Measurements from ENCODE around the gene KLF6. TPM values are rescaled to one million over a fixed set of nuclear protein-coding genes. Genes with fewer than 3 reads are reported as not detected.

The KLF6 gene
- polyA plus RNA-seq, 1 experiment = 79.0 TPM

- no peak for DNase-seq (ENCODE audit: low read depth)
- POLR2A ChIA-PET = no interaction called here
- Histone ChIP-seq H3K4me3 (ENCODE audit: low read depth, low read length) (no peak overlapping the region), H3K36me3 (ENCODE audit: control insufficient read depth, insufficient read depth, low read length) (no peaks in the 10 kb centered on the region), H3K27me3 (ENCODE audit: control insufficient read depth, insufficient read depth, low read length) (no peaks in the 10 kb centered on the region)
- TF ChIP-seq, protein P1, sequence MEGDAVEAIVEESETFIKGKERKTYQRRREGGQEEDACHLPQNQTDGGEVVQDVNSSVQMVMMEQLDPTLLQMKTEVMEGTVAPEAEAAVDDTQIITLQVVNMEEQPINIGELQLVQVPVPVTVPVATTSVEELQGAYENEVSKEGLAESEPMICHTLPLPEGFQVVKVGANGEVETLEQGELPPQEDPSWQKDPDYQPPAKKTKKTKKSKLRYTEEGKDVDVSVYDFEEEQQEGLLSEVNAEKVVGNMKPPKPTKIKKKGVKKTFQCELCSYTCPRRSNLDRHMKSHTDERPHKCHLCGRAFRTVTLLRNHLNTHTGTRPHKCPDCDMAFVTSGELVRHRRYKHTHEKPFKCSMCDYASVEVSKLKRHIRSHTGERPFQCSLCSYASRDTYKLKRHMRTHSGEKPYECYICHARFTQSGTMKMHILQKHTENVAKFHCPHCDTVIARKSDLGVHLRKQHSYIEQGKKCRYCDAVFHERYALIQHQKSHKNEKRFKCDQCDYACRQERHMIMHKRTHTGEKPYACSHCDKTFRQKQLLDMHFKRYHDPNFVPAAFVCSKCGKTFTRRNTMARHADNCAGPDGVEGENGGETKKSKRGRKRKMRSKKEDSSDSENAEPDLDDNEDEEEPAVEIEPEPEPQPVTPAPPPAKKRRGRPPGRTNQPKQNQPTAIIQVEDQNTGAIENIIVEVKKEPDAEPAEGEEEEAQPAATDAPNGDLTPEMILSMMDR (IDR thresholded peaks at IDR 0.05; ENCODE audit: insufficient read depth, low read depth, low read length) = no peak
- CTCF ChIA-PET = interaction anchor here (0.9 kb wide), 1 partner anchor 11 kb away, joined by 3 read pairs; no protein-coding TSS in a partner anchor
Observed at GRCh38 chr10:3830946-3831345, 45.9 kb upstream of the KLF6 start.

DNA sequence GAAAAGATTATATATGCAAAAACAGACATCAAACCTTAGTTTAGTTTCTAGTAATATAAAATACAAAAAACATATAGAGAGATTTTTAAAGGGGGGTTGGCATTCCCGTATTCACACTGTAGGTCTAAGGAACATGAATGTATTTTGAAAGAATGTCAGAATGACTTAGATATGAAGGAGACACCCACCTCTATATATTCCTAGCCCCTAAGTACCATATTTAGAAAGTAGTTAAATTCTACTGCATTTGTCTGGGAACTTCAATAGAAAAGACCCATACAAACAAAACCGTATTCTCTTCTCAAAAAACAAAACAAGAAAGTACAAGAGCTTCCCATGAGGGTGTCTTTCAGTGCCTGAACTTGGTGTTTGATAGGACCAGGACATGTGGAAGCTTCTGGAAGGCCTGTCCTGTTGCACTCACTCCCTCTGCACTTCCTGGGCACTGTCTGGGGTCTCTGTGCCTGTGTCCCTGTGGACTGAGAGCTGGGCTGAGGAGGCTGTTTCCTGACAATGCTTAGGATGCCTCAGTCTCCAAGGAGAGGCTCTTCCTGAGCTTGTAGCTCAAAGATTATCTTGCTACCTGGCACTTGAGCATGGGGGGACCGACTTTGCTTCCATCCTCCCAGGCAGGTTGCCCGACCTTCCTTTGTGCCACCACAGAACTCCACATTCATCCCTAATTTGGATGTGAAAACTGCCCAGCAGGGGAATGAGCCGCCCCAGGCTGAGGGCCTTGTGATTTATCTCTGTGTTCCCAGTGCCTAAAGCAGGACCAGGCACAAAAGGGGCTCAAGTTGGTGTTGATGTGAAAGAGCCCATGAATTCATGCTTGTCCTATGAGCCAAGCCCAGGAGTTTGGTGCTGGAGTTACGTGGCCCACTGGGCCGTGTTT, 44.4 kb upstream of the KLF6 start:
- ChIA-PET POLR2A (no interaction called here), CTCF (interaction anchor here (0.6 to 0.8 kb wide), 2 partner anchors 160 to 241 kb away, joined by 3 to 4 read pairs; no protein-coding TSS in a partner anchor)
- TF ChIP-seq, protein P1 (IDR thresholded peaks at IDR 0.05; ENCODE audit: insufficient read depth, low read depth, low read length) = no peak
- Histone ChIP-seq H3K36me3 (ENCODE audit: control insufficient read depth, insufficient read depth, low read length) (no peaks in the 10 kb centered on the region), H3K27me3 (ENCODE audit: control insufficient read depth, insufficient read depth, low read length) (no peaks in the 10 kb centered on the region), H3K4me3 (ENCODE audit: low read depth, low read length) (no peak overlapping the region; the same call in 1 of the 2 replicates)
- DNase-seq (ENCODE audit: low read depth) = no peak

GRCh38 chr10:3828404-3829155, 43.6 kb upstream of the KLF6 start:
- TF ChIP-seq, protein P1 (IDR thresholded peaks at IDR 0.05; ENCODE audit: insufficient read depth, low read depth, low read length) = no peak
- H3K27me3 ChIP-seq (ENCODE audit: control insufficient read depth, insufficient read depth, low read length) = no peaks in the 10 kb centered on the region
- ChIA-PET CTCF (interaction anchor here (0.6 to 0.9 kb wide), 3 partner anchors 43 to 242 kb away, joined by 3 to 4 read pairs (median 3); partner anchors contain the start of gene KLF6), POLR2A (no interaction called here)
- peak overlapping the region; percentile 34 for H3K4me3 ChIP-seq (ENCODE audit: low read depth, low read length)
- no peak for DNase-seq (ENCODE audit: low read depth)
- H3K36me3 ChIP-seq (ENCODE audit: control insufficient read depth, insufficient read depth, low read length) = no peaks in the 10 kb centered on the region

GRCh38 chr10:3827768-3828403, 42.9 kb upstream of the KLF6 start:
- DNase-seq (ENCODE audit: low read depth) = no peak
- H3K4me3 ChIP-seq (ENCODE audit: low read depth, low read length) = no peak overlapping the region
- TF ChIP-seq, protein P1 (IDR thresholded peaks at IDR 0.05; ENCODE audit: insufficient read depth, low read depth, low read length) = no peak
- ChIA-PET POLR2A (no interaction called here), CTCF (interaction anchor here (0.9 kb wide), 1 partner anchor 43 kb away, joined by 3 read pairs; the partner anchor contains the start of gene KLF6)
- no peaks in the 10 kb centered on the region for H3K36me3 ChIP-seq (ENCODE audit: control insufficient read depth, insufficient read depth, low read length)
- no peaks in the 10 kb centered on the region for H3K27me3 ChIP-seq (ENCODE audit: control insufficient read depth, insufficient read depth, low read length)
